HG02642 (cell line): ENCODE data around the gene CORO2A.
"Not testable (repeated sequence)": the region's sequence is repeated elsewhere in the genome, so short reads cannot be mapped to it uniquely, and the experiment has no call there.

Experiments used
- ATAC-seq: cut with Tn5 transposase; IDR thresholded peaks from one replicate; pipeline ENCODE4 v1.9.1; 2021; ENCODE audit warnings: mild to moderate bottlenecking; ENCODE audit not compliant: unreplicated experiment, poor library complexity

The CORO2A gene

GRCh38 chr9:98146101-98146991 lies 46.1 kb downstream of the CORO2A start:
- no peak for ATAC-seq

DNA sequence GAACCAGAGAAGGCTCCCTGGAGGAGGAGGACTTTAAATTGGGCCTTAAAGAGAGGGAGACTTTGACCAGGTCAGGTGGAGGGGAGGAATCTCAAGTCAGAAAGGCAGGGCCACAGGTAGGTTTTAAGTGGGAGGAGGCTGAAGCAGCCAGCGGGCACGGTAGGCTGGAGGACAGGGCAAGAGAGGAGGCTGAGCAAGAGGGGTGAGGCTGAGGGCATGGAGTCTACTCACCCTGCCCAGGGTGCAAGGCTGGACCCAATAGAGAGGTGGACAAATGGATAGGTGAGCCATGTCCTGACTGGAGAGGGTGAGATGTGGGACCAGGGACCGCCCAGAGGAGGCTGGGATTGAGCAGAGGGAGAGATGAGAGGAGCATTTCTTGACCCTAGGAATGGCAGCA lies 47.8 kb downstream of the CORO2A start:
- no peak for ATAC-seq

- no peak for ATAC-seq
Measured at GRCh38 chr9:98144076-98144475, 48.4 kb downstream of the CORO2A start.

DNA sequence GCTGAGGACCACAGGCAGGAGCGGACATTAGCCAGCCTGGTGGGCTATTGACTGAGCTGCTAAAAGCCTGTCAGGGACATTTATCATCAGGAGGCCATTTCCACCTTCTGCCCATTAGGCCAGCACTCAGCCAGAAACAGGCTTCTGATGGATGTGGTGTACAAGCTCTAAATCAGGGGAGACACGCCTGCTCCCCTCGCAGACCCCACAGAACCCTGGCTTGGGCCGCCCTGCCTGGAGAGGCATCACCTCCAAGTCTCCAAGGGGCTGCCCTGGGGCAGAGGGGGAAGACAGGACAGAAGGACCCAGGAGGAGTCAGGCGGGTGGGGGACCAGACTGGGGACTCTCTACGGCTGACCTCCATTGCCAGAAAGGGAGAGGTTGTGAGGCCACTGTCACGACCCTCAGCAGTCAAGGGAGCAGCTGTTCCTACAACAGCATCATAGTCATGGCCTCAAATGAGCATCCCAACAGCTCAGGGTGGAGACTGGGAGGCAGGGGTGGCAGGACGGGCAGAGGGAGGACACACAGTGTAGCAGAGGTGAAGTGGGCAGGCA lies 49.4 kb downstream of the CORO2A start:
- no peak for ATAC-seq

DNA sequence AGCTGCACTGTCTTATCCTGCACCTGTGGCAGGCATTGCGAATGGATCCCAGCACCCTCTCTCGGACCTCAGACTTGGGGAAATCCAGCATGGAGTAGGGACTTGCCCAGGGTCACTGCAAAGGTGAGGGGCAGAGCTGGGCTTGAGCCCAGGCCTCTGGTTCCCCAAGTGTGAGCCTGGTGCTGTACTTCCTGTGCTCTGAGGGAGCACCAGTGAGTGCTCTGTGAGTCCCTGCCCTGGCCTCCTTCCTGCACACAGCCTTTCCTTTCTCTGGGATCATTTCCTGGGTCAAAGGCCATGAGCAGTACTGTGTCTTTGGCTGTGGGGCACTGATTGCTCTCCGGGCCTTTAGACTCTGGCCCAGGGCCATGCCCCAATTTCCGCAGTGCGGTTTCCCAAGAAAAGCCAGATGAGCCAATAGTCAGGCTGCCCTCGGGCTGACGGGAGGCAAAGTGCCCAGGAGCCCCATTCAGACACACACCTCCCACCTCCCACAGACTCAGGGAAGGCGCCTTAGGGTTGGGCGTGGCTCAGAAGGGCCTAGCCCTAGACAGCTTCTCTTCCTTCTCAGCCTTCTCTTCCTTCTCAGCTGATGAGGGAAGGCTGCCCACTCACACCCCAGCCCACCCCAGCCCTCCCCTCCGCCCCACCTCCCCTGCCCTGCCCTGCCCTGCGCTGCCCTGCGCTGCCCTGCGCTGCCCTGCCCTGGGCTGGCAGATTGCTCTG lies 50.1 kb downstream of the CORO2A start:
- ATAC-seq: no peak

DNA sequence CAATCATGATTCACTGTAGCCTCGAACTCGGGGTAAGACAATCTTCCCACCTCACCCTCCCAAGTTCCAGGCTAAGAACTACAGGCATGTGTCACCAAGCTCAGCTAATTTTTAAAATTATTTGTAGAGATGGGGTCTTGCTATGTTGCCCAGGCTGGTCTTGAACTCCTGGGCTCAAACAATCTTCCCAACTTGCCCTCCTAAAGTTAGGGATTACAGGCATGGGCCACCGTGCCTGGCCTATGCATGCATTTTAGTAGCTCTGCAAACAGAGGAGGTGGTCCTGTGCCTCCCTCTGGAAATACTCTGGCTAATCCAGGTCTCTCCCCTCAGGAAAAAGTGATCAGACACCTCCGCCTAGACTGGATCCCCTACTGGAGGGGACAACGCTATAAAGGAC lies 51.9 kb downstream of the CORO2A start:
- no peak for ATAC-seq

GRCh38 chr9:98136489-98136888 lies 55.9 kb downstream of the CORO2A start:
- no peak for ATAC-seq

DNA sequence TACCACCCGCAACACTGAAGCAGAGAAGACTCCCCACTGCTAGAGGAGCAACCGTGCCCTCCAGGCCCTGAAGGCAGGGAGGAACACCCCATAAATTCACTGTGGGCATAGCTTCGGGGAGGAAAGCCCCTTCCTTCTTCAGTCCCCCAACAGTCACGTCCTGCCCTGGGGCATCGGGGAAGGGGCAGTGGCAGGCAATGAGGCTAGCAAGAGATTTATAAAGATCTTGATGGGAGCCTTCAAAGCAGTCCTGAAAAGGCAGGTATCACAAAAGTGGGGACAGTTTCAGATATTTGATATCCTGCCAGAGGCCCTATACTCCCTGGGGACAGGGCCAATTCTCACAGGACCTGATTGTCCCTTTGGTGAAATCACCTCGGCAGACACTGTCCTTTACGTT lies 56.5 kb downstream of the CORO2A start:
- no peak for ATAC-seq

- no peak for ATAC-seq
Measured at GRCh38 chr9:98135558-98135934, 56.9 kb downstream of the CORO2A start.

- no peak for ATAC-seq
Measured at GRCh38 chr9:98134702-98135557, 57.5 kb downstream of the CORO2A start.

DNA sequence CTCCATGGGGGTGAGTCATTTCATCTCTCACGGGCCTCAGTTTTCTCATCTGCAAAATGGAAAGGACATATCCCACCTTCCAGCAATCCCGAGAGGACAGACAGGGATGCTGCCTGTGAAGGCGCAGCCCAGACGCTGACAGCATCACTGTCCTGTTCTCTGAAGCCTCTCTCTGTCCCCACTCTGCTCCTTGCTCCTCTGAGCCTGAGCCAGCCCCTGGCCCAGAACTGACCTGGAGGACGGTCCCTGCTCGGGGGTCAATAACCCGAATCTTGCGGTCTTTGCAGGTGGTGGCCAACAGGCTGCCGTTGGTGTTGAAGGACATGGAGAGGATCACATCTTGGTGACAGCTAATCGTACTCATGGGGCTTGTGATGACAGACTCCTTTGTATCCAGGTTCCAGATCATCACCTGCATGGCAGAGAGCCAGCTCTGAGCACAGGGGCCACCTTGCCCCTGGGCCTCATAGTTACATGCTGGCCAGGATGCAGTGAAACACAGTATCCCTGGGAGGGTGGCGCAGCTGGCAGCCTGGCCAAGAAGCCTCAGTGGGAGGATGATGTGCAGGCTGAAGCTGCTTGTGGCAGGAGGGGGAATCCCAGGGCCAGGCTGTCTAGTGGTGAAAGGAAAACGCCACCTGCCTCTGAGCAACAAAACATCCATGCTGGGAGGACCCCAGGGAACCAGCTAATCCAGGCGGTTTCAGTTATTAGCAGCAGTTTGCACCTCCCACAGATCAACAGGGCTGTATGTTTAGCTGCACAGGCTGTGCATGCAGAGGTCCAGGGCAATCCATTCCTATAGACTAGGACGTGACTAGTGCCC lies 59.4 kb downstream of the CORO2A start:
- no peak for ATAC-seq

DNA sequence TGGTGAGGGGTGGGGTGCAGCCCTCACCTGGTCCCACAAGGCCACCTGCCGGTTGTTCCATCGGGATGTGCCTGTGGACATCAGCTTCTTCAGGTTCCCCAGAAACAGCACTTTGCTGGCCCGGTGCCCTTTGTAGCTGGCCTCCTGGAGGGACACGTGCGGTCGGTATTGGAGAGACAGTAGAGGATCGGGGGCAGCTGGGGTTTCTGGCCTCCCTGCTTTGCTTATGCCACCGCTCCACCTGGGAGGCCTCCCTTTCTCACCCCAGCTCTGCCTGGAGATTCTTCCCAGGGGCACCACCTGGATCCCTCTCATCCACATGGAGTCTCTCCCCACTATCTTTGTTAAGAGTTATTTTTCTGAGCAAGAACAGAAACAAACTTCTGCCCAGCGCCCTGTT lies 60.3 kb downstream of the CORO2A start:
- no peak for ATAC-seq

GRCh38 chr9:98130576-98131228 lies 61.7 kb downstream of the CORO2A start:
- ATAC-seq: no peak

DNA sequence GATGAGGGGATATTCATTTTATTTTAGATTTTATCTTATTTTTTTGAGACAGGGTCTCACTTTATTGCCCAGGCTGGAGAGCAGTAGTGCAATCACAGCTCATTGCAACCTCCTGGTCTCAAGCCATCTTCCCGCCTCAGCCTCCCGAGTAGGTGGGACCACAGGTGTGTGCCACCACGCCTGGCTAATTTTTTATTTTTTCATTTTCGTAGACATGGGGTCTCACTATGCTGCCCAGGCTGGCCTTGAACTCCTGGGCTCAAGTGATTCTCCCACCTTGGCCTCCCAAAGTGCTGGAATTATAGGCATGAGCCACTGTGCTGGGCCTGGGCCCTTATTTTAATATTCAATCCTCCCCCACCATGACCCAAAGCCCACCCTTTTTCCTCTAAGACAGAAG lies 62.4 kb downstream of the CORO2A start:
- not testable (repeated sequence) for ATAC-seq

DNA sequence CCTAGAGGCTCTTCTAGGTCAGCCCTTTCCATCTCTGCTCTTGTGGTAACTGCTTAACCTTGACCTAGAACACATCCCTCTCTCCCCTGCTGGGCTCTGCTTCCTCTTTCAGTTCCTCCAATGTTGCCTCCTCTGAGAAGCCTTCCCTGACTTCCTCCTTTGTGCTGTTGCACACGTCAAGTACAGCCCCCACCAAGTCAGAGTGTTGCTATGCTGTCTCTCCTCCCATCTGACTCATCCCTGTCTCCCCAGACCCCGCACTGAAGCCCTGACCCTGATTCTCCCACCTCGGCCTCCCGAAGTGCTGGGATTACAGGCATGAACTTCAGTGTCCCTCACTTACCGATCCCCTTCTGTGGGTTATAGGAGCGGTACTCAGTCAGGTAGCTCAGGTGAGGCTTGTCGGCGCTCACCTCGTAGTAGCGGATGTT lies 63.0 kb downstream of the CORO2A start:
- peak; percentile 49 for ATAC-seq

DNA sequence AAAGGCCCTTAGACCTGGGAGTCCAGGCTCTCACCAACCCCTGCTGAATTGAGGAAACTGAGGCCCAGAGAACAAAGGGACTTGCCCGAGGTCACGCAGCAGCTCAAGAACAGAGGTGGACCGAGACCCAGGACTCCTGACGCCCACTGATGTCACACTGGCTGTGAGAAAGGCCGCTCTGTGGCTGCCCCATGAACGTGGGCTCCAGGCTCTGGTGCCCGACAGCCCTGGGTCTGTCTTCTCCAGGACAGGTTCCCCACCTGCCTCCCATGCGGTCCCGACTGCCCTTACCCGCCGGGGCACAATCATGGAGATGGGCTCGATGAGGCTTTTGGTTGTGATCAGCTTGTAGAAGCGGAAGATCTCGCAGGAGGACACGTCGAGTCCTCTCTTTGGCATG lies 64.1 kb downstream of the CORO2A start:
- ATAC-seq: no peak

- ATAC-seq: no peak
Measured at GRCh38 chr9:98127226-98127625, 65.2 kb downstream of the CORO2A start.

DNA sequence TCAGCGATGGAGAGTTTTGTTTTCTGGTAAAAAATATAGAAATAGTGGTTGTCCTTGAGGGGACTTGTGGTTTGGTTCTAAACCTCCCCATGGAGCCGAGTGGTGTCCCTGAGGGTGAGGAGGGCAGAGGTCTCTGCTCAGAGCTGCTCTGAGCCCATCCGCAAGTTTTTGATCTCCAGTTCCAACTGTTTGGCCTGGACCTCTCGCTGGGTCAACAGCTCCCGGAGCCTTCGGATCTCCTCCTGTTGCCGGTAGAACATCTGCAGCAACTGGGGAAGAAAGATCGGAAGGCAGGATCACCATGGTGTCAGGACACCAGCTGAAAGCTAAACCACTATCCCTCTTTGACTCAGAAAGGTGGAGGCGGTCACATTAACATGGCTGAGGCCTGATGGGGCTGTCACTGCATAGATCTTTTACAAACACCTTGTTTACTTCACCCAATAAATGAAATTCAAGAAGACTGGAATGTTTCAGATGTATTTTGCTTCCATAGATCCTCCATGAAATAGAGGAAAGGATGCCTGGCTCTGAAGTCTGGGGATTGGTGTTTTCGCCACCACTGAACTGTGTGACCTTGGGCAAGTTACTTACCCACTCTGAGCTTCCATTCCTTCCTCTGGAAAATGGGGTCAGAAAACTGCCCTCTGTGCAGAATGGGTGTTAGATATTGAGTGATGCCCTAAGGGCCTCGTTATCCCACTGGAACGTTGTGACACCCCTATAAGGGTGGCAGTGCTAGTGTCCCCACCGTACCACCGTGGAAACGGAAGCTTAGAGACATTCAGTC lies 67.6 kb downstream of the CORO2A start:
- ATAC-seq: no peak
